ENCODE results near the gene F5. TPM values are rescaled to one million over a fixed set of nuclear protein-coding genes. Genes with fewer than 3 reads are reported as not detected.
A peak's percentile ranks its signal among the peaks of the same experiment; 100 is the strongest.

The F5 gene
- total and polyA plus RNA-seq, 2 of the 13 experiments (the other 11 are each of a cell fraction or from before 2014, with no cell fraction given) = 38.3 to 64.0 TPM

- Histone ChIP-seq H4K20me1 (ENCODE audit: insufficient read depth, low read length) (no peaks in the 10 kb centered on the region; the same call in 1 of the 2 replicates), H3K4me2 (ENCODE audit: low read depth, low read length) (no peak overlapping the region), H3K27me3 (ENCODE audit: control insufficient read depth in 1 of 2, insufficient read depth in 2 of 2, low read length in 2 of 2) (no peaks in the 10 kb centered on the region), H3K9me3 (ENCODE audit: low read length) (no peaks in the 10 kb centered on the region), H3K36me3 (replicated peaks in 1 of 2; ENCODE audit: control insufficient read depth in 1 of 2, insufficient read depth in 2 of 2, low read length in 2 of 2) (no peaks in the 10 kb centered on the region), H3K9ac (ENCODE audit: insufficient read depth, low read depth, low read length) (no peak overlapping the region), H3K27ac (ENCODE audit: extremely low read length, insufficient read depth, low read length) (no peak overlapping the region), H3K4me3 (replicated peaks in 1 of 3; ENCODE audit: insufficient read depth in 1 of 3, low read depth in 2 of 3, low read length in 3 of 3) (no peak overlapping the region), H3K79me2 (ENCODE audit: insufficient read depth, low read length) (peaks cover 11% of the 10 kb centered on the region), H3K4me1 (ENCODE audit: insufficient read depth, low read length) (peaks cover 46% of the 10 kb centered on the region), H2AFZ (ENCODE audit: low read length) (no peak overlapping the region)
- POLR2A ChIA-PET = no interaction called here
- 94% methylated on average over 2 of the region's 3 CpGs for WGBS (ENCODE audit: low lambda C conversion rate)
- no peak for TF ChIP-seq CCAR2 (optimal IDR thresholded peaks at IDR 0.05; ENCODE audit: low read depth, low read length)
- no peak for TF ChIP-seq ZNF740 (CRISPR knock-in tag; IDR thresholded peaks at IDR 0.05)
- no peak for TF ChIP-seq ZKSCAN1 (IDR thresholded peaks at IDR 0.05; ENCODE audit: low read length)
- TF ChIP-seq ZNF232 (CRISPR knock-in tag; IDR thresholded peaks at IDR 0.05; ENCODE audit: borderline replicate concordance) = no peak
- no peak for TF ChIP-seq MEIS2 (CRISPR knock-in tag; IDR thresholded peaks at IDR 0.05)
- TF ChIP-seq IKZF1 (IDR thresholded peaks at IDR 0.05) = no peak
- no peak for TF ChIP-seq SCMH1 (CRISPR knock-in tag; IDR thresholded peaks at IDR 0.05; ENCODE audit: borderline replicate concordance)
- no peak for TF ChIP-seq ZNF276 (CRISPR knock-in tag; IDR thresholded peaks at IDR 0.05; ENCODE audit: low read depth)
- TF ChIP-seq MAF1 (CRISPR knock-in tag; IDR thresholded peaks at IDR 0.05; ENCODE audit: borderline replicate concordance) = no peak
- no peak for TF ChIP-seq ZNF274 (CRISPR knock-in tag; IDR thresholded peaks at IDR 0.05)
- TF ChIP-seq ZNF296 (CRISPR knock-in tag; conservative IDR thresholded peaks at IDR 0.05) = no peak
- TF ChIP-seq ZNF784 (CRISPR knock-in tag; IDR thresholded peaks at IDR 0.05; ENCODE audit: borderline replicate concordance) = no peak
- no peak for TF ChIP-seq FOXO4 (CRISPR knock-in tag; conservative IDR thresholded peaks at IDR 0.05)
- no peak for TF ChIP-seq TMF1 (CRISPR knock-in tag; IDR thresholded peaks at IDR 0.05; ENCODE audit: low read depth)
- intact Hi-C loops (cut with micrococcal nuclease; ENCODE audit: unreplicated experiment) (no loop called here), in situ Hi-C loops (cut with HindIII; ENCODE audit: extremely low pct_ligation_motif_present, low pct_unique_long_range_greater_than_20kb) (no loop called here)
- DNase-seq (ENCODE audit: low spot score) (no peak), ATAC-seq (peak; percentile 44), FAIRE-seq (no peak)
- no TSS peak for BruUV-seq (replicated peaks)
- CTCF ChIA-PET (ENCODE audit: low intra/inter-chr PET ratio, low total read pairs) = no interaction called here
These were observed 94.4 kb downstream of the F5 start for GRCh38 chr1:169491845-169492281.

Data from HepG2 (cell line).